DOHH2 (cell line): ENCODE measurements around the gene ACP6.

Experiments used
- CTCF ChIP-seq: fragments of 200-600 bp; sonication (generic); IDR thresholded peaks from one replicate; pipeline ENCODE4 v1.5.1; 2014; ENCODE audit warnings: antibody characterized with exemption, mild to moderate bottlenecking, low read depth, low read length; ENCODE audit not compliant: poor library complexity, severe bottlenecking
- EZH2phosphoT487 ChIP-seq: fragments of 200-600 bp; sonication (generic); IDR thresholded peaks from 2 replicates; pipeline ENCODE4 v1.6.1; 2017; ENCODE audit warnings: borderline replicate concordance, mild to moderate bottlenecking, antibody characterized with exemption, low read length, moderate library complexity, mixed read lengths

GRCh38 chr1:147630022-147630421, 40.3 kb downstream of the ACP6 start:
- TF ChIP-seq CTCF (no peak), EZH2phosphoT487 (no peak)
